Inflammatory macrophage (primary cell): ENCODE results near the gene OR2V1.
"Not testable (repeated sequence)": the region's sequence is repeated elsewhere in the genome, so short reads cannot be mapped to it uniquely, and the experiment has no call there.

ENCODE experiments used
- DNase-seq, 2 donors: peaks; one replicate each; pipeline ENCODE4 v3.0.0-alpha.2; 2020 to 2022

The OR2V1 gene

DNA sequence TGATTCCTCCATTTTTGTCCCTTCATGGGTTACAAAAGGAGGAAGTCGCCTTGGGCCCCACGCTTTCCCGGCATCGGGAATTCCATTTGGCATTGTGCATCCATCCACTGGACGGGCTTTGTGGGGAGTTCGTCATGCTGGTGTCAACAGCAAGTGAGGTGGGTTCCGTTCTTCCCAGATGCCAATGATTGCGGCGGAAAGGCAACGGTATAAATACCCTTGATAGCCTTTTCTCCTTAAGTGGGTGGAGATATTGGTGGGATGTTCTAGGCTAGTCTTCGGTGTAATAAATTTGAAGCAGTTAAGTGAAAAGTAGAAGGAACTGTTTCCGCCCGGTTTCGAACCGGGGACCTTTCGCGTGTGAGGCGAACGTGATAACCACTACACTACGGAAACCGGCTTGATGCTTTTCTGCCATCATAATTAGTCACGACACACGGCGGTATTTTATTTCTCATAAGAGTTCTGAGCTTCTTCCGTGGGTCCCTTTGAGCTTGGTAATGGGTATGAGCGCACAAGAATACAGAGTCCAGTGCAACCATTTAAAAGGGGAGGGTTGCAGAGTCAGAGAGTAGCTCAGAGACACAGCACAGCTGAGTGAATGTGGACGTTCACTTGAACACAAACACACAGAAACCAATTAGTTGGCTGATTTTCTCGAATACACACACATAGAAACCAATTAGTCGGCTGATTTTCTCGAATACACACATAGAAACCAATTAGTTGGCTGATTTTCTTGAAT lies 28.9 kb downstream of the OR2V1 start:
- not testable (repeated sequence) for DNase-seq

DNA sequence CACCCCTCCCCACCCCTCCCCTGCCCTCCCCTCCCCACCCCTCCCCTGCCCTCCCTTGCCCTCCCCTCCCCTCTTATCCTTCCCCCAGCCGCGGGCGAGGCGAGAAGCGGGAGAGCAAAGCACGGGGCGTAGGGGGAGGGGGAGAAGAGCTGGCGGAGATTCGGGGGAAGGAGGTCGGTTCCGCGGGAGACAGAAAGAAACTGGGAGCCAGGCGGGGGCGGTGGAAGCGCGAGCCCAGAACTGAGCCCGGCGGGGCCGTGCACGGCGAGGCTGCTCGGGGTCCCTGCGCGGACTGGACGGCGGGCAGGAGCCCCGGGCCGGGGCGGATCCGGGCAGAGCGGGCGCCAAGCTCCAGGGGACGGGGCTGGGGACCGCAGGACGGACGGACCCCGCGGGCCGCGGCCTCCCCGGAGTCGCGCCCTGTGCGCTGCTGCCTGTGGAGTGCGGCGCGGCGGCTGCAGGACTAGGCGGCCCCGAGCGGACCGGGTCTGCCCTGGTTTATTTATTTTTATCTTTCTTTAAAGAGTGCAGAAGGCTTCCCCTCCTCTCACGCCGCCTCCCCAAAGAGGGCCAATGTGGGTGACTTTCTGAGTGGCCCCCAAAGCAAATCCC lies 29.8 kb downstream of the OR2V1 start:
- DNase-seq: not testable (repeated sequence)

DNA sequence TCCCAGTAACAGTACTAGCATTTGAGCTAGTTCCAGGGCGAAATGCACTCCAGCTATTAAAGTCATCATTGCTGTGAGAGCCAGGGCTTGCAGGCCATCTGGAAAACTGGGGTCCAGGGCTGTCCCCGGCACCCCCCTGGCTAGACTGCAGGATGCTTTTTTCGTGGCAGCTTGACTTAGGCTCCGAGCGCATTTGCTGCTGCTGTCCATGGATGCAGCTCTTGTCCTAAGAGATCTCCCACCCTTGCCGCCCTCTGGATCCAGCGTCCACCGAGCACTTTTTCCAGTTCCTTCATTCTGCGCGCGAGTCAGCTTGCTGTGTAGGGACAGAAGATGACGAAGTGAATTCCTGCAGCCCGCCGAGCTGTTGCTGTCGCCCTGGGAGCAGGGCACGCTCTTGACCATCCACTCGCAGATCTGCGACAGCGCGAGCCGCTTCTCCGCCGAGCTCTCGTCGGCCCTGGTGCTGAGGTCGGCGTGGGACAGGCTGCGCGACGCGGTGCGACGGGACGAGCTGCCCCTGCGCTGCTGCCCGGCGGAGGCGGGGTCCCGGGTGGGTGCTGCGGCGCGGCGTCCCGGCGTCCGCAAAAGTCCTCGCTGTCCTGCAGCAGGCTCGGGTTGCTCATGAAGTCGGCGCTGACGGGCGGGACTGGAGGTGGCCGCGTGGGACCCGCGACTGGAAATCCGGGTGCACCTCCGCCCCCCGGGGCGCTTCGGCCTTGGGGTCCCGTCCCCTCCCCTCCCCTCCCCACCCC lies 30.7 kb downstream of the OR2V1 start:
- no peak for DNase-seq

- no peak for DNase-seq
Measured at GRCh38 chr5:181099602-181100086, 31.3 kb downstream of the OR2V1 start.

DNA sequence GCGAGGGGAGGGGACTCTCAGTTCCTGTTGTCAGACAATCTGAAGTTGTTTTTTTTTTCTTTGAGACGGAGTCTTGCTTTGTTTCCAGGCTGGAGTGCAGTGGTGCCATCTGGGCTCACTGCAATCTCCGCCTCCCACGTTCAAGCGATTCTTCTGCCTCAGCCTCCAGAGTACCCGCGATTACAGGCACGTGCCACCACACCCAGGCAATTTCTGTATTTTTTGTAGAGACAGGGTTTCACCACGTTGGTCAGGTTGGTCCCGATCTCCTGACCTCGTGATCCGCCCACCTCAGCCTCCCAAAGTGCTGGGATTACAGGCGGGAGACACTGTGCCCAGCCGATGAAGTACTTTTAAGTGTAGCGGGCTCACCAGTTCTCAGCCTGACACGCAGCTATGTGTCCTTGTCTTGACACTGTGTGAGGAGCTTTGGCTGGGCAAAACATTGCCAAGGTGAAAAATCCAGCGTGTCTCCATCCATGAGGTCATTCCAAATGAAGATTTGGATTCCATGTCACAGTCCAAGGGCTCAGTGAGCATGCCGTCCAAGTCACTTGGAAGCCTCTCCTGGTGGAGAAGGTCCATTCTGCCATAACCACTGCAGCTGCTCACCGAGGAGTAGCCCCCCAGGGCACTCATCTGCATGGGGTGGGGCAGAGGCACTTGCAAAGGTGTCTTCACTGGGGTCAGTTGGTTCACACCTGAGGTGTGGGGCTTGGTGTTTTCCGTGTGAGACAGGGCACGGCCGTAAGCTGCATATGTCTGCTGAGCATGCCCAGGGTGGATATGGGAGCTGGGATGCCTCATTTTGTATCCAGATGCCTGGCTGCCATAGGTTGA lies 32.0 kb downstream of the OR2V1 start:
- DNase-seq: no peak

DNA sequence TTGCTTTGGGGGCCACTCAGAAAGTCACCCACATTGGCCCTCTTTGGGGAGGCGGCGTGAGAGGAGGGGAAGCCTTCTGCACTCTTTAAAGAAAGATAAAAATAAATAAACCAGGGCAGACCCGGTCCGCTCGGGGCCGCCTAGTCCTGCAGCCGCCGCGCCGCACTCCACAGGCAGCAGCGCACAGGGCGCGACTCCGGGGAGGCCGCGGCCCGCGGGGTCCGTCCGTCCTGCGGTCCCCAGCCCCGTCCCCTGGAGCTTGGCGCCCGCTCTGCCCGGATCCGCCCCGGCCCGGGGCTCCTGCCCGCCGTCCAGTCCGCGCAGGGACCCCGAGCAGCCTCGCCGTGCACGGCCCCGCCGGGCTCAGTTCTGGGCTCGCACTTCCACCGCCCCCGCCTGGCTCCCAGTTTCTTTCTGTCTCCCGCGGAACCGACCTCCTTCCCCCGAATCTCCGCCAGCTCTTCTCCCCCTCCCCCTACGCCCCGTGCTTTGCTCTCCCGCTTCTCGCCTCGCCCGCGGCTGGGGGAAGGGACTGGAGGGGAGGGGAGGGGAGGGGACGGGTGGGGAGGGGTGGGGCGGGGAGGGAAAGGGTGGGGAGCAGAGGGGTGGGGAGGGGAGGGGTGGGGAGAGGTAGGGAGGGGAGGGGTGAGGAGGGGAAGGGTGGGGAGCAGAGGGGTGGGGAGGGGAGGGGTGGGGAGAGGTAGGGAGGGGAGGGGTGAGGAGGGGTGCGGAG lies 33.0 kb downstream of the OR2V1 start:
- not testable (repeated sequence) for DNase-seq

- not testable (repeated sequence) for DNase-seq
Measured at GRCh38 chr5:181097383-181097753, 33.6 kb downstream of the OR2V1 start.

DNA sequence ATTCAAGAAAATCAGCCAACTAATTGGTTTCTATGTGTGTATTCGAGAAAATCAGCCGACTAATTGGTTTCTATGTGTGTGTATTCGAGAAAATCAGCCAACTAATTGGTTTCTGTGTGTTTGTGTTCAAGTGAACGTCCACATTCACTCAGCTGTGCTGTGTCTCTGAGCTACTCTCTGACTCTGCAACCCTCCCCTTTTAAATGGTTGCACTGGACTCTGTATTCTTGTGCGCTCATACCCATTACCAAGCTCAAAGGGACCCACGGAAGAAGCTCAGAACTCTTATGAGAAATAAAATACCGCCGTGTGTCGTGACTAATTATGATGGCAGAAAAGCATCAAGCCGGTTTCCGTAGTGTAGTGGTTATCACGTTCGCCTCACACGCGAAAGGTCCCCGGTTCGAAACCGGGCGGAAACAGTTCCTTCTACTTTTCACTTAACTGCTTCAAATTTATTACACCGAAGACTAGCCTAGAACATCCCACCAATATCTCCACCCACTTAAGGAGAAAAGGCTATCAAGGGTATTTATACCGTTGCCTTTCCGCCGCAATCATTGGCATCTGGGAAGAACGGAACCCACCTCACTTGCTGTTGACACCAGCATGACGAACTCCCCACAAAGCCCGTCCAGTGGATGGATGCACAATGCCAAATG lies 34.1 kb downstream of the OR2V1 start:
- not testable (repeated sequence) for DNase-seq

GRCh38 chr5:181095162-181095561 lies 35.8 kb downstream of the OR2V1 start:
- DNase-seq: not testable (repeated sequence)

GRCh38 chr5:181092428-181092827 lies 38.5 kb downstream of the OR2V1 start:
- no peak for DNase-seq

- peak in 1 of 2 donors; percentile 7 for DNase-seq
Measured at GRCh38 chr5:181088289-181088688, 42.7 kb downstream of the OR2V1 start.

- DNase-seq: peak; percentile 7 to 40
Measured at GRCh38 chr5:181087309-181087708, 43.7 kb downstream of the OR2V1 start.

DNA sequence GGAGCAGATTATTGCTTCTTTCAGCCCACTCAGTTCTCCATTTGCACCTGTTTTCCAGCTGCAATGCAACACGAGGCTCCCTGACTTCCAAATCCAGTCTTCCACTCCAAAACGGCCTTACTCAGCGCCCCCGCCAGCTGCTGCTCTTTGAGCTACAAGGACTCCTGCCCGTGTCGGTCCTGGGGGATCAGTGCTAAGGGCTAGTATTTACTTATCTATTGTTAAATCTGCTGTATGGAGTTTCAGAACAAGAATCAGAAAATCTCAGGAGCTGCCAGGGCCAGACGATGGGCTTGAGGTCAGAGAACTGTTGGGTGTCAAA lies 44.1 kb downstream of the OR2V1 start:
- no peak for DNase-seq

DNA sequence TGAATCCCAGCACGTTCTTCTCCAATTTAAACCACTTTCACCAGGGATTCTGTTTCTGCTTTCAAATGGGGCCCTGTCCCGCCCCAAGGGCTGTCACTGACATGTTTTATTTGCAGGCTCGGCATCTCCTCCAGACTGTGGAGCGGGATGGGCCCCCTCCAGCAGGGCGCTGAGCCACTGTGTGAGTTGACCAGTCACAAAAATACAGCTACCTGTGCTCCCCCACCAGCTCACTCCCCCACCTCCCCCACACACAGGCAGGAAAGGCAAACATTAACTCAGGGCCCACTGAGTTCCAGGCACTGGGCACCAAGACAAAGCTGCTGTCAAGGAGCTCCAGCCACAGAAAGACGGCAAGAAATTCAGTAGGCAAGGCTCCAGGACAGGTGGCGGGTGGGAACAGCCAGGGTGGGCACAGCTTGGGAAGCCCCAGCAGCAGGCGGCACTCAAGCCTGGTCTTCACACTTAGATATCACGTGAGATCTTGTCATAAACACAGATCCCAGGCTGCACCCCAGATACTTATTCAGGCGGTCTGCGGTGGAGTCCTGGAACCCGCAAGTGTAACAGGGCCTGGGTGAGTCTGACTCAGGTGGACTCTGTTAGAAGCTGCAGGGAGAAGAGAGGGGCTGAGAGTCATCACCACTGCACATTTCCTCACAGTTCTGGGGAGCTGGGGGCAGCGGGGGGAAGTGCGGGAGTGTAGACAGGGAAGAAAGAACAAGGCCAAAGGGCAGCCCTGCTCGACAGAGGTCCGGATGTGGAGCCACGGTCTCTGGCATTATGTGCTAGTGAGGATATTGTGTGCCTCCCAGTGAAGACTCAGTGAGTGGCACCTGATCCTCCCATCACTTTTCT lies 44.7 kb downstream of the OR2V1 start:
- DNase-seq: no peak

DNA sequence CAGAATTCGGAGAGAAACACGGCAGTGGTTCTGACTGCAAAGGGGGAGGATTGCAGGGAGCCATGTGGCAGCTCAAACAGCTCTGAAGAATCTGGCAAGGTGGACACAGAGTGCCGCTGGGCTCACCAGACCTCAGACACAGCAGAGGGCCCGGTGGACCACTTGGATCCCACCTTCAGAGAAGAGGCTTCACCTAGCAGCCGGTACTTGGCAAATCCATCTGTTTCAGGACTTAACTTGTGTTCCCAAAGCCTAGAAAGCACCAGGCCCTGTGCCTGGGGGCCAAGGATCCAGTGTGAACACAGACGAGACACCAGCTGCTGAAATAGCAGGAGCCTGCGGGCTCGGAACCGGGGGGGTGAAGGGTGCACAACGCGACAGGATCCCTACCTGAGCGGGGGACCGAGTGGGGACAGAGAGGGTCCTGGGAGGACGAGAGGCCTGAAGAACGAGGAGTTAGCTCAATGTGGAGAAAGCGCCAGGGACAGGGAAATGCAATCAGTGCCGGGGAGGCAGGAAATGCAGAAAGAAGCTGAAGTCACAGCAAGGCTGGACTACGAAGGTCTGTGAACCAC lies 46.3 kb downstream of the OR2V1 start:
- DNase-seq: no peak

DNA sequence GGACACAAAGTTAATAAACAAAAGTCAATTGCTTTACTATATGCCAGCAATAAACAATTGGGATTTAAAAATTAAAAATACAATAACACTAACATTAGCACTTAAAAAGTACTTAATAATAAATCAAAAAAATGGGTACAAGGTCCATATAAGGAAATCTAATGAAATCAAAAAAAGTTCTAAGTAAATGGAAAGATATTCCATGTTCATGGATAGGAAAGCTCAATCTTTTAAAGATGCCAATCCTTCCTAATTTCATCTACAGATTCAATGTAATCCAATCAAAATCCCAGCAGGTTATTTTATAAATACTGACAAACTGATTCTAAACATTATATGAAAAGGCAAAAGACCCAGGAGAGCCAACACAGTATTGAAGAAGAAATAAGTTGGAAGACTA lies 49.0 kb downstream of the OR2V1 start:
- no peak for DNase-seq

DNA sequence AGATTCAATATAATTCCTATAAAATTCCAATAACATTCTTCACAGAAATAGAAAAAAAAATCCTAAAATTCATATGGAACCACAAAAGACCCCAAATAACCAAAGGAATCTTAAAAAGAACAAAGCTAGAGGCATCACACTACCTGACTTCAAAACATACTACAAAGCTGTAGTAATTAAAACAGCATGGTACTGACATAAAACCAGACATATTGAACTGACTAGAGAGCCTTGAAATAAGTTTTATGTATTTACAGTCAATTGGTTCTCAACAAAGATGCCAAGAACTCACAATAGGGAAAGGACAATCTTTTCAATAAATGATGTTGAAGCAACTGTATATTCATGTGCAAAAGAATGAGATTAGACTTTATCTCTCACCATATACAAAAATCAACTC lies 54.0 kb downstream of the OR2V1 start:
- no peak for DNase-seq
